Keratinocyte (primary cell): ENCODE results near the gene ITPR2.

Source experiments
- EZH2 ChIP-seq: IDR thresholded peaks from one replicate; pipeline ENCODE4 v1.6.1; 2012; ENCODE audit warnings: inconsistent platforms, mild to moderate bottlenecking, low read length, moderate library complexity
- TF ChIP-seq, protein P1 (sequence below), 3 experiments: IDR thresholded peaks in 1 of 3; conservative IDR thresholded peaks in 1 of 3; optimal IDR thresholded peaks in 1 of 3; 2 replicates in 2 of 3; 3 replicates in 1 of 3; pipeline versions ENCODE3 to v1.5.1; 2011; ENCODE audit warnings: low read length in 3 of 3, mild to moderate bottlenecking in 3 of 3, moderate library complexity in 2 of 3, control low read depth in 1 of 3, inconsistent platforms in 1 of 3; ENCODE audit not compliant: insufficient read depth in 2 of 3; ENCODE audit errors: extremely low read depth in 1 of 3

DNA sequence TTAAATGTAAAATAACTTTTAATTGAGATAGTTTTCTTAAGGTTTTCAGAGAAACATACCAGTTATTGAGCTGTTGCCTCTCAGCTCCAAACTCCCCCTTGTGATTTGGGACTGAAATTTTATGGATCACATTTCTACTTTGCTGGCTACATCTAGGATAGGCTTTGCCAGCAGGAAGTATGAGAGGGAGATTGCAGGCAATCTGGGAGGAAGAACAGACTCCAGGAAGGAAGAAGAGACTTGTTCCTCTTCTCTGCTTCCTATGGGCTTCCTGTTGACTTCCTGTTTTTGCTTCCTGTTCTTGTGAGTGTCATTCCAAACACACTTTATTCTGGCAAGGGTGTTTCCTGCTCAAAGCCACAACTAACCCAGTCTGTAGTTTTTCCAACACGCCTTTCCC is 312.9 kb downstream of the ITPR2 start:
- TF ChIP-seq, protein P1, sequence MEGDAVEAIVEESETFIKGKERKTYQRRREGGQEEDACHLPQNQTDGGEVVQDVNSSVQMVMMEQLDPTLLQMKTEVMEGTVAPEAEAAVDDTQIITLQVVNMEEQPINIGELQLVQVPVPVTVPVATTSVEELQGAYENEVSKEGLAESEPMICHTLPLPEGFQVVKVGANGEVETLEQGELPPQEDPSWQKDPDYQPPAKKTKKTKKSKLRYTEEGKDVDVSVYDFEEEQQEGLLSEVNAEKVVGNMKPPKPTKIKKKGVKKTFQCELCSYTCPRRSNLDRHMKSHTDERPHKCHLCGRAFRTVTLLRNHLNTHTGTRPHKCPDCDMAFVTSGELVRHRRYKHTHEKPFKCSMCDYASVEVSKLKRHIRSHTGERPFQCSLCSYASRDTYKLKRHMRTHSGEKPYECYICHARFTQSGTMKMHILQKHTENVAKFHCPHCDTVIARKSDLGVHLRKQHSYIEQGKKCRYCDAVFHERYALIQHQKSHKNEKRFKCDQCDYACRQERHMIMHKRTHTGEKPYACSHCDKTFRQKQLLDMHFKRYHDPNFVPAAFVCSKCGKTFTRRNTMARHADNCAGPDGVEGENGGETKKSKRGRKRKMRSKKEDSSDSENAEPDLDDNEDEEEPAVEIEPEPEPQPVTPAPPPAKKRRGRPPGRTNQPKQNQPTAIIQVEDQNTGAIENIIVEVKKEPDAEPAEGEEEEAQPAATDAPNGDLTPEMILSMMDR (optimal IDR thresholded peaks at IDR 0.05 in 1 of 3, IDR thresholded peaks at IDR 0.05 in 1 of 3, conservative IDR thresholded peaks at IDR 0.05 in 1 of 3; ENCODE audit: extremely low read depth in 1 of 3, insufficient read depth in 2 of 3, low read length in 3 of 3) = no peak
- no peak for TF ChIP-seq EZH2
